NCI-H1105 treated with DMSO at 0.1 percent for 48 hours (cell line): ENCODE data around the gene NXF1.
"Not testable (repeated sequence)": the region's sequence is repeated elsewhere in the genome, so short reads cannot be mapped to it uniquely, and the experiment has no call there.

Source experiments
- DNase-seq: peaks from one replicate; lab custom pipeline; 2025; lab: John Stamatoyannopoulos, UW

NXF1 gene

GRCh38 chr11:62805076-62805892 is at the start of gene NXF1:
Gene NXF1, minus strand, starts transcription at chr11:62805440. Its CDS starts 84 bp downstream, at chr11:62805356.
- peak; percentile 96 for DNase-seq

GRCh38 chr11:62854013-62854824 is 49.0 kb upstream of the NXF1 start:
- DNase-seq, result no peak

GRCh38 chr11:62853279-62853965 is 48.2 kb upstream of the NXF1 start:
- DNase-seq, result no peak

- DNase-seq, result no peak
Measured at GRCh38 chr11:62852523-62853188, 47.4 kb upstream of the NXF1 start.

- DNase-seq, result no peak
Measured at GRCh38 chr11:62851807-62852522, 46.7 kb upstream of the NXF1 start.

- peak; percentile 23 for DNase-seq
Measured at GRCh38 chr11:62850911-62851806, 45.9 kb upstream of the NXF1 start.

- no peak for DNase-seq
Measured at GRCh38 chr11:62847767-62848314, 42.6 kb upstream of the NXF1 start.

- DNase-seq, result no peak
Measured at GRCh38 chr11:62846177-62846576, 40.9 kb upstream of the NXF1 start.

GRCh38 chr11:62844154-62844553 is 38.9 kb upstream of the NXF1 start:
- DNase-seq, result no peak

GRCh38 chr11:62843466-62843865 is 38.2 kb upstream of the NXF1 start:
- no peak for DNase-seq

GRCh38 chr11:62842891-62843290 is 37.7 kb upstream of the NXF1 start:
- not testable (repeated sequence) for DNase-seq

GRCh38 chr11:62842171-62842741 is 37.0 kb upstream of the NXF1 start:
- no peak for DNase-seq

- peak; percentile 99 for DNase-seq
Measured at GRCh38 chr11:62841361-62842170, 36.3 kb upstream of the NXF1 start.

GRCh38 chr11:62840721-62841360 is 35.6 kb upstream of the NXF1 start:
- DNase-seq, result peak; percentile 61

GRCh38 chr11:62839050-62839945 is 34.1 kb upstream of the NXF1 start, which contains the start of gene WDR74:
Gene WDR74, minus strand, starts transcription at chr11:62839590. Its CDS starts 20 bp downstream, at chr11:62839570.
- DNase-seq, result peak; percentile 87

- no peak for DNase-seq
Measured at GRCh38 chr11:62835336-62835735, 30.1 kb upstream of the NXF1 start.
